GM18951 (cell line): Measurements from ENCODE around the gene RIF1.

Experiments used
- POLR2A ChIP-seq: IDR thresholded peaks from 4 replicates; pipeline ENCODE4 v1.6.1; 2011; ENCODE audit warnings: mild to moderate bottlenecking; ENCODE audit not compliant: insufficient read length, insufficient read depth; ENCODE audit errors: extremely low read depth
- in situ Hi-C: fragments of 300-500 bp; cut with MboI; formaldehyde crosslinking; loops from one replicate; pipeline ENCODE4 v1.12.0; 2022; ENCODE audit warnings: low sequenced_read_pairs, mixed read lengths, inconsistent platforms; ENCODE audit not compliant: unreplicated experiment

RIF1 gene, protein sequence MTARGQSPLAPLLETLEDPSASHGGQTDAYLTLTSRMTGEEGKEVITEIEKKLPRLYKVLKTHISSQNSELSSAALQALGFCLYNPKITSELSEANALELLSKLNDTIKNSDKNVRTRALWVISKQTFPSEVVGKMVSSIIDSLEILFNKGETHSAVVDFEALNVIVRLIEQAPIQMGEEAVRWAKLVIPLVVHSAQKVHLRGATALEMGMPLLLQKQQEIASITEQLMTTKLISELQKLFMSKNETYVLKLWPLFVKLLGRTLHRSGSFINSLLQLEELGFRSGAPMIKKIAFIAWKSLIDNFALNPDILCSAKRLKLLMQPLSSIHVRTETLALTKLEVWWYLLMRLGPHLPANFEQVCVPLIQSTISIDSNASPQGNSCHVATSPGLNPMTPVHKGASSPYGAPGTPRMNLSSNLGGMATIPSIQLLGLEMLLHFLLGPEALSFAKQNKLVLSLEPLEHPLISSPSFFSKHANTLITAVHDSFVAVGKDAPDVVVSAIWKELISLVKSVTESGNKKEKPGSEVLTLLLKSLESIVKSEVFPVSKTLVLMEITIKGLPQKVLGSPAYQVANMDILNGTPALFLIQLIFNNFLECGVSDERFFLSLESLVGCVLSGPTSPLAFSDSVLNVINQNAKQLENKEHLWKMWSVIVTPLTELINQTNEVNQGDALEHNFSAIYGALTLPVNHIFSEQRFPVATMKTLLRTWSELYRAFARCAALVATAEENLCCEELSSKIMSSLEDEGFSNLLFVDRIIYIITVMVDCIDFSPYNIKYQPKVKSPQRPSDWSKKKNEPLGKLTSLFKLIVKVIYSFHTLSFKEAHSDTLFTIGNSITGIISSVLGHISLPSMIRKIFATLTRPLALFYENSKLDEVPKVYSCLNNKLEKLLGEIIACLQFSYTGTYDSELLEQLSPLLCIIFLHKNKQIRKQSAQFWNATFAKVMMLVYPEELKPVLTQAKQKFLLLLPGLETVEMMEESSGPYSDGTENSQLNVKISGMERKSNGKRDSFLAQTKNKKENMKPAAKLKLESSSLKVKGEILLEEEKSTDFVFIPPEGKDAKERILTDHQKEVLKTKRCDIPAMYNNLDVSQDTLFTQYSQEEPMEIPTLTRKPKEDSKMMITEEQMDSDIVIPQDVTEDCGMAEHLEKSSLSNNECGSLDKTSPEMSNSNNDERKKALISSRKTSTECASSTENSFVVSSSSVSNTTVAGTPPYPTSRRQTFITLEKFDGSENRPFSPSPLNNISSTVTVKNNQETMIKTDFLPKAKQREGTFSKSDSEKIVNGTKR (N-terminal part only)

GRCh38 chr2:151409601-151410484 is at the start of gene RIF1:
Gene RIF1 (plus strand): TSS chr2:151409902. CDS start chr2:151410424, 522 bp downstream.
- peak; percentile 77 for TF ChIP-seq POLR2A
- in situ Hi-C loops, result loop anchor here (10.0 kb wide), 1 partner anchor 145 kb away; the partner anchor contains the start of gene RBM43

DNA sequence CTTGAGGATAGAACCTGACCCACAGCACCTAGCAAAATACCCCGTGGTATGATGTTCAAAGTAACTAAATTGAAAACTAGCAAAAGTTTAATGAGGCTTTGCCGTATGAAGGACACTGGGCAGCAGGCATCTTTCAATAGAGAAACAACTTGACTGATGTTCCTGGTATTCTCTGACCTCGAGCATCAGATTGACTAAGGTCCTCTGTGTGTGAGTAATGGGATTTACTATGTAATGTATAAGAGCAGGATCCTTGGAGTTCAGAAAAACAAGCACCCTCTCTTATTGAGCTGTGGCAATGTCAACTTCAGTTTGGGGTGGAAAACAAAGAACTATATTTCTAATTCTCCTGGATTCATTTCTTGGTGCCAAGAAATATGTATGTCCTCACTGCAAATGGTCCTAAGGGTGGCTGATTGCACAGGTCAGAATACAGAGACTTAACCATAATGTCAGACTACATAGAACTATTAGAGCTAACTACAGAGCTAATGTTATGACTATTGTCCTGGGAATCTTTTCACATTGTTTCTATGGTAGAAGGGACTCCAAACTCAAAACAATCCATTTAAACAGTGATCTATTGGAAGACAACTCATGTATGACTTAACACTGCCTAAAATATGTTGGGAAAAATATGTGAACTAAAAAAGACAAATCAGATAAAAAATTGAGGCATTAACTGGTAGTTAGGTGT is 47.9 kb upstream of the RIF1 start:
- TF ChIP-seq POLR2A, result no peak
- in situ Hi-C loops, result no loop called here

GRCh38 chr2:151363709-151364108 is 46.0 kb upstream of the RIF1 start:
- in situ Hi-C loops, result no loop called here
- no peak for TF ChIP-seq POLR2A

DNA sequence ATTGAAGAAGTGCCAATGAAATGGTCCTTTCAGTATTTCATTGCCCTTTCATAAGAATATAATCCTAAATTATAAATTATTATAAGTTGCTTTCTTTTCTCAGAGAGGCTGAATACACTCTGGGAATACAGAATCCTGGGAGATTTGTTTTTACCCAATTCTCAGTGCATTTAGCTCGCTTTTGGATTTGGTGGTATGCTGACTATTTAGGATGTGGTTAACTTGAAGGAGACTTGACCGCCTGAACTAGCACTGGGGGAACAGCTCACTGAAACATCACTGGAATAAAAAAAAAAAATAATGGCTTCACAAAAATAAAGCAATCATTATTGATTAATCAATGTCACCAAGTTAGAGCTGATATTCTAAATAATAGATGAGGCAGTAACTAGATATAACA is 42.1 kb upstream of the RIF1 start:
- in situ Hi-C loops, result no loop called here
- no peak for TF ChIP-seq POLR2A

DNA sequence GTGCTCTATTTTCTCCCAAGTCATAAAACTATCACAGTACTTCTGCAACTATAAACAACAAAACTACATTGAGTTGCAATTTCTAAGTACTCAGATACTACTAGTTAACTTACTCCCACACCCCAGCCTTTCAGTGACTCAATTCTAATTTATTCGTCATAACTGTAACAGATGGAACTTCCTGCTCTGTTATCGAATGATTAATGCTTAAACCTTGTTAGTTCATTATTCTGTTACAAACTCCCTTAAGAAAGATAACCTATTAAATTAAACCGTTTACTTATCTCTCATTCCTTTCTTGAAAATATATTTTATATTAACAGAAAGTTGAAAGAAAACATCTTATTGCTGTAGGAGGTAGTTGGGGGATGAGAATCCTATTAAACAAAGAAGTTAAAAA is 35.3 kb upstream of the RIF1 start:
- in situ Hi-C loops, result no loop called here
- no peak for TF ChIP-seq POLR2A

- in situ Hi-C loops, result no loop called here
- TF ChIP-seq POLR2A, result no peak
Observed at GRCh38 chr2:151379169-151379568, 30.5 kb upstream of the RIF1 start.

GRCh38 chr2:151380580-151381235 is 29.0 kb upstream of the RIF1 start:
- no peak for TF ChIP-seq POLR2A
- in situ Hi-C loops, result no loop called here

GRCh38 chr2:151381266-151381665 is 28.4 kb upstream of the RIF1 start:
- no peak for TF ChIP-seq POLR2A
- in situ Hi-C loops, result no loop called here

- in situ Hi-C loops, result no loop called here
Observed at GRCh38 chr2:151388011-151388410, 21.7 kb upstream of the RIF1 start.

GRCh38 chr2:151391436-151391835 is 18.3 kb upstream of the RIF1 start:
- in situ Hi-C loops, result no loop called here
- TF ChIP-seq POLR2A, result no peak

More at GRCh38 chr2:151388011-151388410, 21.7 kb upstream of the RIF1 start:
- TF ChIP-seq POLR2A, result no peak

- no peak for TF ChIP-seq POLR2A
- in situ Hi-C loops, result no loop called here
Observed at GRCh38 chr2:151394509-151394908, 15.2 kb upstream of the RIF1 start.
